Measurements from ENCODE around the gene CCL1. TPM values are rescaled to one million over a fixed set of nuclear protein-coding genes. Genes with fewer than 3 reads are reported as not detected.

Gene CCL1
- total RNA-seq, 2 donors from 2014 or later = not detected

DNA sequence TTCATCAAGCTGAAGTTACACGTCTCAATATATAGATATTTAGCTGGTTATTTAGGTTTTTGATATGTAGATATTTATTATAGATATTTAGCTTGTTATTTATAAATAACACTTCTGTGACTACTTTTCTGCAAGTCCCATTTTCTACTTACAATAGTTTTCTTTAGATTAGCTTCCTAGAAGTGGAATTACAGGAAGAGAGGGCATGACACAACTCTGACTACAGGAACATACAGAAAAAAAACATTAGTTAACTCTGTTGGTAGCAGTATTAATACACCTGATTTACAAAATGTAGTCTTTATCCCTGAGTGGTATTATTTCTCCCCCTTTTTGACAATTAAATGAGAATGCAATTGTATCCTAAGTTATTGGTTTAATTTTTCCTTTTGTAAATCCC, 21.2 kb upstream of the CCL1 start:
- Histone ChIP-seq H3K4me1 (no peaks in the 10 kb centered on the region), H3K36me3 (no peaks in the 10 kb centered on the region), H3K27me3 (no peaks in the 10 kb centered on the region), H3K27ac (no peak overlapping the region), H3K9ac (ENCODE audit: low read depth in 2 of 2, low read length in 2 of 2) (no peak overlapping the region), H3K9me3 (no peaks in the 10 kb centered on the region), H3K4me3 (no peak overlapping the region)
- TF ChIP-seq, protein P1, sequence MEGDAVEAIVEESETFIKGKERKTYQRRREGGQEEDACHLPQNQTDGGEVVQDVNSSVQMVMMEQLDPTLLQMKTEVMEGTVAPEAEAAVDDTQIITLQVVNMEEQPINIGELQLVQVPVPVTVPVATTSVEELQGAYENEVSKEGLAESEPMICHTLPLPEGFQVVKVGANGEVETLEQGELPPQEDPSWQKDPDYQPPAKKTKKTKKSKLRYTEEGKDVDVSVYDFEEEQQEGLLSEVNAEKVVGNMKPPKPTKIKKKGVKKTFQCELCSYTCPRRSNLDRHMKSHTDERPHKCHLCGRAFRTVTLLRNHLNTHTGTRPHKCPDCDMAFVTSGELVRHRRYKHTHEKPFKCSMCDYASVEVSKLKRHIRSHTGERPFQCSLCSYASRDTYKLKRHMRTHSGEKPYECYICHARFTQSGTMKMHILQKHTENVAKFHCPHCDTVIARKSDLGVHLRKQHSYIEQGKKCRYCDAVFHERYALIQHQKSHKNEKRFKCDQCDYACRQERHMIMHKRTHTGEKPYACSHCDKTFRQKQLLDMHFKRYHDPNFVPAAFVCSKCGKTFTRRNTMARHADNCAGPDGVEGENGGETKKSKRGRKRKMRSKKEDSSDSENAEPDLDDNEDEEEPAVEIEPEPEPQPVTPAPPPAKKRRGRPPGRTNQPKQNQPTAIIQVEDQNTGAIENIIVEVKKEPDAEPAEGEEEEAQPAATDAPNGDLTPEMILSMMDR (IDR thresholded peaks at IDR 0.05) = no peak
- intact Hi-C loops (cut with DNase I) = no loop called here
- no peak for DNase-seq

DNA sequence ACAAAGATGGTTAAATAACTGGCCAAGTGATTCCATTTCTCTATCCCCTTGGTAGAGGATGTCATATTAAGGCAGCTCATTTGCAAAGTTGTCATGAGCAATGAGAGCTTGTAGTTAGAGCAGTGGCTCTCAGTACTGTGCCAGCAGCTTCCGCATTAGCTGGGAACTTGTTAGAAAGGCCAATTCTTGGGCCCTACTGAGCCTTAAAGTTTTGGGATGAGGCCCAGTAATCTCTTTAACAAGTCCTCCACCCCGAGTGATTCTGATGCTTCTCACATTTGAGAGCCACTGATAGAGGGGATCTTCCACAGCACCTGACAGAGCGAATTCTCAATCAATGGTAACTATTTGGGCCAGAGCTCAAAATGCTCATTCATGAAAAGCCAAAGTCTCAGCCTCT, 20.2 kb upstream of the CCL1 start:
- no peaks in the 10 kb centered on the region for H3K27me3 ChIP-seq
- no peaks in the 10 kb centered on the region for H3K9me3 ChIP-seq
- TF ChIP-seq, protein P1 (IDR thresholded peaks at IDR 0.05) = no peak
- H3K36me3 ChIP-seq = no peaks in the 10 kb centered on the region
- no peak for DNase-seq
- no peak overlapping the region for H3K27ac ChIP-seq
- H3K4me1 ChIP-seq = no peaks in the 10 kb centered on the region
- no peak overlapping the region for H3K9ac ChIP-seq (ENCODE audit: low read depth in 2 of 2, low read length in 2 of 2)
- no peak overlapping the region for H3K4me3 ChIP-seq
- intact Hi-C loops (cut with DNase I) = no loop called here

DNA sequence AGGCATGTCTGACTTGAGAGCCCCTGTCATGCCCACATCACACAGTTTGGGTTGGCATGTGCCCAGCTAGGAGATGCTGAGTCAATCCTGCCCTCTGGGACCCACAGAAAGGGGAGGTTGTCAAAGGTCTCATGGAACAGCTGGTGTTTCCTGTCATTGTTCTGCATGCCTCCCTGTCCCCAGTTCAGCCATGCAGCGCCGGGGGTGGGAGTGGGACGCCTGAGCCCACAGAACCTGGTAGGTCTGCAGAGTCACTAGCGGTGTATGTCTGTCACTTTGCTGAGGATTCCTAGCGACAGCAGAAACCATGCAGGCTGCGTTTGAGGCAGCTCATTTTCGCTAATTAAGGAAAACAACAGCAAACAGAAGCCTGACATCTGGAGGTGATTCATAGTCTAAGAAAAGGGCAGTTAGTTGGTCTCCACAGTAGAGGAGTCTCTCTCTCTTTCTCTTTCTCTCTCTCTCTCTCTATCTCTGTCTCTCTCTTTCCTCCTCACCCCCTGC, 19.6 kb upstream of the CCL1 start:
- Histone ChIP-seq H3K36me3 (no peaks in the 10 kb centered on the region), H3K27ac (no peak overlapping the region), H3K9ac (ENCODE audit: low read depth in 2 of 2, low read length in 2 of 2) (no peak overlapping the region), H3K4me3 (no peak overlapping the region), H3K27me3 (no peaks in the 10 kb centered on the region), H3K4me1 (no peaks in the 10 kb centered on the region), H3K9me3 (no peaks in the 10 kb centered on the region)
- no peak for DNase-seq
- intact Hi-C loops (cut with DNase I) = no loop called here
- TF ChIP-seq, protein P1 (IDR thresholded peaks at IDR 0.05) = no peak

DNA sequence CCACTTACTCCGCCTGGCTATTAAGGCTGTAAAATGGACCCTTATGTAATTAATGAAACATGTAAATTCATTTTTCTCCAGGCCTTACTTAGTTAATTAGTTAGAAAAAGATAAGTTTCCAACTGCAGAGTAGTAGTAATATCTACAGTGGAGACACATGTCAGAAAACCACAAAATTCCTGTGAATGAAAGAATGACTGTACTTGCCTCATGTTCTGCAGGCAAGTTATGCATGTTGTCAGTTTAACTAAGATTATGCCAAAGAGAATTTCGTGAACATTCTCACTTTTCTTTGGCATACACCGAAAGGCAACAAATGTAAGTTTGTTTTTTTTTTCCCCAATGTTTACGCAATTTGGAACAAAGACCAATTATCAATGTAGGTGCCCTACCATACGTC, 16.8 kb upstream of the CCL1 start:
- intact Hi-C loops (cut with DNase I) = no loop called here

DNA sequence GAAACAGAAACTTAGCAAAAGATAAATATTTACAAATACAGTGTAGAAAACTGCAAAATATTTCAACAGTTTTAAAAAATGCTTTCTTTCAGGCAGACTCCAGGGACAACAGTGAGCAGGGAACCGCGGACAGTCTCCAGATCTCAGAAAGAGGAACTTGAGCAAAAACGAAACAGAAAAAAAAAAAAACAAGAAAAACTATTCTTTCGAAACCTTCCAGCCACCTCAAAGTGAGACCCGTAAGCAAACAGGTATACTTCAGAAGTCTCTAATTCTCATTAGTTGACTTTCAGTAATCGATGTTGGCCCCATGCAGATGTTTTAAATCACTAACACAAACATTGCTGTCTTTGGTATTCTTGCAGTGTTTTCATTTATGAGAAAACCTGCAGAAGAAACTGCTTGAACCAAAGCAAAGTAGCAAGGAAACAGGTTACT, 15.7 kb upstream of the CCL1 start:
- Histone ChIP-seq H3K4me1 (no peaks in the 10 kb centered on the region), H3K27ac (no peak overlapping the region), H3K4me3 (no peak overlapping the region), H3K36me3 (no peaks in the 10 kb centered on the region), H3K27me3 (no peaks in the 10 kb centered on the region), H3K9me3 (no peaks in the 10 kb centered on the region), H3K9ac (ENCODE audit: low read depth in 2 of 2, low read length in 2 of 2) (no peak overlapping the region)
- no peak for DNase-seq
- TF ChIP-seq, protein P1 (IDR thresholded peaks at IDR 0.05) = no peak
- intact Hi-C loops (cut with DNase I) = no loop called here

More for the DNA sequence above, 16.8 kb upstream of the CCL1 start:
- H3K4me3 ChIP-seq = no peak overlapping the region
- no peak for DNase-seq
- no peaks in the 10 kb centered on the region for H3K4me1 ChIP-seq
- H3K9ac ChIP-seq (ENCODE audit: low read depth in 2 of 2, low read length in 2 of 2) = no peak overlapping the region
- no peak overlapping the region for H3K27ac ChIP-seq
- no peaks in the 10 kb centered on the region for H3K9me3 ChIP-seq
- H3K27me3 ChIP-seq = no peaks in the 10 kb centered on the region
- no peaks in the 10 kb centered on the region for H3K36me3 ChIP-seq
- TF ChIP-seq, protein P1 (IDR thresholded peaks at IDR 0.05) = no peak

Measured in colonic mucosa (tissue), 4 donors.